AG20443 (cell line): ENCODE data around the gene GFOD2.
"Not testable (repeated sequence)": the region's sequence is repeated elsewhere in the genome, so short reads cannot be mapped to it uniquely, and the experiment has no call there.

ENCODE experiments used
- DNase-seq: peaks from one replicate; pipeline ENCODE4 v3.0.0; 2012; ENCODE audit warnings: low spot score, mixed read lengths

GFOD2 gene

DNA sequence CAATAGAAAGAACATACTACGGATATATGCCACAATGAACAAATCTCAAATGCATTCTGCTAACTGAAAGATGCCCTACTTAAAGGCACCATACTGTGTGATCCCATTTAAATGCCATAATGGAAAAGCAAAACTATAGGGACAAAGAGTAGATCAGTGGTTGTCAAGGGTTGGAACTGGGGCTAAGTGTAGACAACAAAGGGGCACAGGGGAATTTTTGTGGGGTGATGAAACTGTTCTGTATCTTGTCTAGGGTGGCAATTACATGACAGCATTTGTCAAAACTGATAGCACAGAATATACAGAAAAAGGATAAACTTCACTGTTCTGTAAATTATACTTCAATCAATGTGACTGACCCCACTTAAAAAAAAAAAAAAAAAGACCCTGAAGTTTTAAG, 17.7 kb downstream of the GFOD2 start:
- no peak for DNase-seq

DNA sequence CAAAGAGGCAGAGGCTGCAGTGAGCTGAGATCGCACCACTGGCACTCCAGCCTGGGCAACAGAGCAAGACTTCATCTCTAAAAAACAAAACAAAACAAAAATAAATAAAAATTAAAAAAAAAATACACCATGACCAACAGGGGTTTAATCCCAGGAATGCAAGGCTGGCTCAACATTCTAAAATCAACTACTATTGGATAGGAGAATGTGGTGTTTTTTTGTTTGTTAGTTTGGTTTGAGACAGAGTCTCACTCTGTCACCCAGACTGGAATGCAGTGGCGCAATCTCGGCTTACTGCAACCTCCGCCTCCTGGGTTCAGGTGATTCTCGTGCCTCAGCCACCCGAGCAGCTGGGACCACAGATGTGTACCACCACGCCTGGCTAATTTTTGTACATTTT, 19.9 kb downstream of the GFOD2 start:
- no peak for DNase-seq

DNA sequence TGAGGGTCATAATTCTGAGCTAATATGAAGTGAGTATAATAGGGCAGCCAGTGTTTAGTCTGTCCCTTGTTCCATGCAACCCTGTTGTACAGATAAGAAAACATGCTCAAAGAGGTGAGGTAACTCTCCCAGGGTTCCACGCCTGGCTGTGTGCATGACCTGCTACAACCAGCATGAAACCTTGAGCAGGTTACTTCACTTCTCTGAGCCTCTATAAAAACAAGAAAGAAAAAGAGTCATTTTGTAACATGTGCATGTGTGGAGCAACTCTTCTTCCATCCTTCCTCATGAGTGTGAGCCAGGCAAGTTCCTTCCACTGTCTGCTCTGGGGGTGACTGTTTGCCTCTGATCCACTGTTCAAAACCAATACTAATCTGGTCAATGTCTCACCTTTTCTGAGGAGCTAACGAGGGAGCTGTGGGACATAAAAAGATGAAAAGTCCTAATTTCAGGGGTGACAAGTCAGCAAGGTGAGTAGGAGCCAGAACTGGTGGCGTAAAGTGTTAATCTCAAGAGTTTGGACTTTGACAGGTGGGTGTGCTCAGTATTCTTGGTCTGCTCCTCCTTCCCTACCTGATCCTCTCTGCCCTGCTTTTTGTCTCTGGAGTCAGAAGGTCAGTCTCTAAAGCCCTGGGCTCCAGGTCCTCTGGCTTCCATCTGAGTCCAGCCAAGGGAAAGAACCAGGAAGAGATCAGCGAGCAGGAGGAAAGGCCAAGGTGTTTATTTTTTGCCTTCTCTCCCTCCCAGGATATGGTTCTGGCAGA, 21.5 kb downstream of the GFOD2 start:
- DNase-seq = no peak

- no peak for DNase-seq
Measured at GRCh38 chr16:67694611-67695010, 24.5 kb downstream of the GFOD2 start.

GRCh38 chr16:67693517-67694285, 25.4 kb downstream of the GFOD2 start:
- DNase-seq = not testable (repeated sequence)

DNA sequence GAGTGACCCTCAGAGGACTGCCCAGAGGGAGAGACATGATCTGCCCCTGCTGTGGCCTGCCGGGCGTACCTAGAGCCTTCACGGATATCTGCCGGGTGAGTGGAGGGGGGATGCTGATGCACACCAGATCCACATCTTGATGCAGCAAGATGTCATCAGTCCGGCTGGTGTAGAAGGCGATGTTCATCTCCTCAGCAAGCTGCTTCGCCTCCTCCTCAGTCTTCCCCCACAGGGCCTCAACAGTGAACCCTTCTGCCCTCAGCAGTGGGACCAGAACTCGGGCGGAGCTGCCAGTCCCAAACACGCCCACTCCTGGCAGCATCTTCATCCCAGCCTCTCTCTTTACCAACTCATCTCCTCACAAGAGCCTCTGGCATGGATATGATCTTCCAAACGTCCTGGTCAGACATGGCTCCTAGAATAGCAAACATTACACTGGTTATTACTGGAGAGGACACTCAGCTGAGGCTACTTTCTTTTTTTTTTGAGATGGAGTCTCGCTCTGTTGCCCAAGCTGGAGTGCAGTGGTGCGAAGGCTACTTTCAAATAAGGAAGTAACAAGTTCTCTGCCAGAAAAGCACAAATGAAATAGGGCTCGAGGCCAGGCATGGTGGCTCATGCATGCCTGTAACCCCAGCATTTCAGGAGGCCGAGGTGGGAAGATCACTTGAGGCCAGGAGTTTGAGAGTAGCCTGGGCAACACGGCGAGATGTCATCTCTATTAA, 33.6 kb downstream of the GFOD2 start:
- DNase-seq = no peak

DNA sequence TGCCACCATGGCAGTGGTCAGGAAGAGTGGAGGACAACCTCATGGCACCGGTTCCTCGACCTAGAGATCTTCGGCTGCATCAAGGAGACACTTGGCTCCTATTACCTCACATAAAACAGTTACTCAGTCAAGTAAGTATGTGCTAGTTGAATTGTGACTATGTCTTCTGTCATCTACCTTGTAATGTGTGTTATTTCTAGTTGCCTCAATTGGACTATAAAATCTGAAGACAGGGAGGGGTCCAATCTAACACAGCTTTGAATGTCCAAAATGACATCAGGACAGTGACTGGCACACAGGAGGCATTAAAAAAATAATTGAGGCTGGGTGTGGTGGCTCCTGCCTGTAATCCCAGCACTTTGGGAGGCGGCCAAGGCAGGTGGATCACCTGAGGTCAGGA, 35.3 kb downstream of the GFOD2 start:
- DNase-seq = no peak

- no peak for DNase-seq
Measured at GRCh38 chr16:67679935-67680897, 38.9 kb downstream of the GFOD2 start.

DNA sequence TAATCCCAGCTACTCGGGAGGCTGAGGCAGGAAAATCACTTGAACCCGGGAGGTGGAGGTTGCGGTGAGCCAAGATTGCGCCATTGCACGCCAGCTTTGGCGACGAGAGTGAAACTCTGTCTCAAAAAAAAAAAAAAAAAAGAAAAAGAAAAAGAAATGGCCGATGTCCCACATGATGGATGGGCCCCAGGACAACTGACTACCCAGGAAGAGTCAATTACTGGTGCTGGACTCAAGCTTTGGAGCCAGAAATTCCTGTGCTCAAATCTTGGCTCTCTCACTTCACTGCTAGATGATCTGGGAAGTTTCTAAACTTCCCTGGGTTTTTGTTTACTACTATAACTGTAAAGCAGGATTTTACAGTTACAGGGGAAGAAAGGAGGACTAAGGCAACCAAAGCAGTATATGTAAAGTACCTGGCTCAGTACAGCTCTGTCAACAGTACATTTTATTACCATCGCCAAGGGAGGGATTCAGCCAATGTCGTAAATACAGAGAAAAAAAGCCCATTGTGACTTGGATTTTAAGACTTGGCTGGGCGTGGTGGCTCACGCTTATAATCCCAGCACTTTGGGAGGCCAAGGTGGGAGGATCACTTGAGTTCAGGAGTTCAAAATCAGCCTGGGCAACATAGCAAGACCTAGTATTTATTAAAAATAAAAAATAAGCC, 40.6 kb downstream of the GFOD2 start:
- no peak for DNase-seq

DNA sequence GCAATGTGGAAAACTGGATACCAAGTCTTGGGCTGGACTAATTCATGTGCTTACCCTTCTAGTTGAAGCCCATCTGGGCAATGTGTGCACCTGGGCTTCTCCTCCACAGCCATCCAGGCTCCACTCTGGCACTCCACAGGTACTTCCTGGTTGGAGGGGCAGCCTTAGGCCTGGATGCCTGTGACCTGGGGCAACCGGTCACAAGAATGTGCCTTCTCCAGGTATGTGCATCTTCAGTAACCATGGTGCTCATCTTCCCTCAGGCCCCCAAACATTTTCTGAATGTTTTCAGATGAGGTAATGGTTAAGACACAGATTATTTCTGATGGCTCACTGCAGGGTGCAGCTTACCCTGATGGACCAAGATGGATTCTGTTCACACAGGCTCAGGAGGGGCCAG, 41.4 kb downstream of the GFOD2 start:
- no peak for DNase-seq

GRCh38 chr16:67676939-67677338, 42.2 kb downstream of the GFOD2 start:
- DNase-seq = no peak

DNA sequence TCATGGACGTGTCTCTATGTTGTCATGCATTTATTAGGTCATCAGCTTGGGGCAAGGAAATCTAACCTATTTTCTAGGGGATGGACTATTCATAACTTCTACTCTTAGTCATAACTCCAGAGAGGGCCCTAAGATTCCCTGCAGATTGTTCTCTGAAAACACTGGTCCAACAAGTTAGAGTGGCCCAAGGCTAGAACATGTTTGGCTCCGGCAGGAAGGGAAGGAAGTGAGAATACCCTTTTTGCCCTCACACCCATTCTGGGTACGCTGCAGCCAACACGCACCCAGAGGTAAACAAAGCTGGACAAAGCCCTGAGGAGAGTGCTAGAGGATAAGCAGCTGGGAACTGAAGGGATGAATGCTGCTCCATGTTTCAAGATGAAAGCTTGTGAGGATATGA, 42.6 kb downstream of the GFOD2 start:
- no peak for DNase-seq

GRCh38 chr16:67675999-67676398, 43.1 kb downstream of the GFOD2 start:
- DNase-seq = no peak

GRCh38 chr16:67675579-67675935, 43.6 kb downstream of the GFOD2 start:
- DNase-seq = no peak

DNA sequence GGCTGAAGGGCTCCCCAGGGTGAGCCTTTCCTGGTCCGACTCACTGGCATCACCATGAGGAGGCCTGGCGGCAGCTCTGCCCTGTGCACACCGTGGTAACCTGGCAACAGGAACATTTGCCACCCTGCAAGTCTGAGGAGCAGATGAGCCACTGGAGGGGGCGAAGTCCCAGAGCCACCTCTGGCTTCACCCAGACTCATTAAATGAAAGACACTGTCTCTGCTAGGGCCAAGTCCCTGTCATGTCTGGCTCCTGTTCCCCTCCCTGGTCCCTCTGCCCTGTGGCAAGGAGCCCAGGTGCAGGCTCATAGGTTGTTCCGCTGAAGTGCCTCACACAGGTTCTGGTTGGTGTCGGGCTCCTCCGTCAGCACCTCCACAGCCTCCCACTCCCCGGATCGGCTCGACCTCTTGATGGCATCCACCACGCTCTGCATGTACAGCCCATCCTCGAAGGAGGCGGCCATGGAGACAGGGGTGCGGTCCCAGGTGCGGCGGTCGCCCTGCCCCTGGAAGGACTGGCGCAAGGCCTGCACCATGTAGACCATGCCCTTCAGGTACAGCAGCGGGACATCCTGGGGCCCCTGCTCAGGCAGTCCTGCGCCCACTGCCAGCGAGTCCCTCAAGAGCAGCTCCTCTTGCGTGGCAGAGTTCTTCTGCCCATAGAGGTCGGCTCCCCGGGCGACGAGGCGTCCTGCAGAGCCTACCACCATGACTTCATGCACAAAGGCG, 44.1 kb downstream of the GFOD2 start:
- DNase-seq = no peak

DNA sequence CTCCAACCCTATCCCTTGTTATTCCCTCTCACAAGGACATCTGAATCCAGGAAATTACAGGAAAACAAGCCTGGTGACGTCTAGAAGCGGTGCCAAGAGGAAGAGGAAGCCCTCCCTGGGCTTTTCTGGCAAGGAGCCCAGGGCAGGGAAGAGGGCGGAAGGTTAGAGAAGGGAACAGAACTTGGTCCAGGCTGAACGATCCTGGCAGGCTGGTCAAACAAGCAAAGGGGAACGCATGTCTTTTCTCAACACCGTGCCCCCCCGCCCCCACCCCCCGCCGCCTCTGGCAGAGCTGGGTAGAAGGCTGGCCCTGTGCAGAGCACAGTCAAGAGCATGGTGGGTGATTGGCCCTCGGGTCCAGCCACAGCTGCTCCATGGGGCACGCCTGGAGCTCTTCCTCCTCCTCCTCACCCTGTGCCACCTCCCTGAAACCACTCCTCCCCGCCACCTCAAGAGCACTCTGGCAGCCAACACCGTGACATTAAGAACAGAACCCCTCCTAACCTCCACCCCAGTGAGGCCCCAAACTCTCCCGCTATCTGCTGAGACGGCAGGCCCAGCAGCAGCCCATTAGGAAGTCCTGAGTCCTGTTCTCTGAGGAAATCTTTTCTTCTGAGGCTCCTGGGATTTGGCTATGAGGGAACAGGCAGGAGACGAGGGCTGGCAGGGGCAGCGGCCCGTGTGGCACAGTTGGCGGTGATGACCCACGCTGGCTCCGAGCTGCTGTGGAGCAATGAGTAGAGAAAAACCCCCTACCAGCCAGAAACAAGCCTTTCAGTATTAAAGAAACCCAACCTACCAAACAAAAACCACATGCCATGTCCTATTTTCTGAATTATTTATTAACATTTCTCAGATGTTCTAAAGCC, 45.2 kb downstream of the GFOD2 start:
- no peak for DNase-seq

DNA sequence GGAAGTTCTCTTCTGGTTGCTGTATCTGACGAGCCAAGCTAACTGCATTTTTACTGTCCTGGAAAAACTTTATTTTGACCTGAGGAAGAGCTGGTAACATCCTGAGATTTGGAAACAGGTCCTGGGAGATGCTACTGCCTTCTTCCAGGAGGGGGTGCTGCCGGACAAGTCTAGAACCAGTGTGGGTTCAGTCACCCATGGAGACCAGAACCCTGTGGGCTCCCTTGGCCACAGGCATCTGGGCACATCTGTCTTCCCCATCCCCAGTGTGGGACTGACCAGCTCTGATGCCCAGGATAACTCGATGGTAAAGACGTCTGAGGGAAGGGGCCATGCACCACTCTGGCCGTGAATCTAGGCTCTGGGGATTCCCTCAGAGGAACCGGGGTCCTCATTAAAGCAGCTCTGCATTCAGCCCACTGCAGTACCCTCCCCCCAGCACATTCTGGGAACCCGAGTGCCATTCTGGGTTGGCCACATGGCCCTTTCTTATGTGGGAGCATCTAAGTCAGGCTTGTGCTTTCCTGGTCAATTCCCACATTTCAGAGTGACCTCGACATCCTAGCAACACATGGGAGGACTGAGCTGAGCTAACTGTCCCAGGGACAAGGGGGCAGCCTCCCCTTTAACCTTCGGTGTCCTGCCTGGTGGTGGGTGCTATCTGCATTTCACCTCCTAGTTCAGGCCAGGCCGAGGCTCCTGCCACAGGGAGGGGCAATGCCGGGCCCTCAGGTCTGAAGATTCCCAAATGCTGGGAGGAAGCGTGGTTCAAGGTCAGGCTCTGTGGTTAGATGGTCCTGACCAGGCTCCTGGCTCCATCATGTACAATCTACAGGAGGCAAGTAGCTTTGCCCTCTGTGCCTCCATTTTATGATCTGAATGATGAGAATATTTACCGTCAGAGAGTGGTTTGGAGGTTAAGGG, 46.1 kb downstream of the GFOD2 start:
- peak; percentile 92 for DNase-seq

GRCh38 chr16:67672306-67672705, 46.8 kb downstream of the GFOD2 start:
- DNase-seq = no peak
